C4-2B (cell line): ENCODE measurements around the gene CHMP4A.

Source experiments
- ZFX ChIP-seq: fragments of 450-650 bp; IDR thresholded peaks from 2 replicates; pipeline ENCODE4 v1.6.1; 2017
- TF ChIP-seq, protein P1 (sequence below): fragments of 450-650 bp; conservative IDR thresholded peaks from 2 replicates; pipeline ENCODE4 v1.5.1; 2017; ENCODE audit warnings: mild to moderate bottlenecking

DNA sequence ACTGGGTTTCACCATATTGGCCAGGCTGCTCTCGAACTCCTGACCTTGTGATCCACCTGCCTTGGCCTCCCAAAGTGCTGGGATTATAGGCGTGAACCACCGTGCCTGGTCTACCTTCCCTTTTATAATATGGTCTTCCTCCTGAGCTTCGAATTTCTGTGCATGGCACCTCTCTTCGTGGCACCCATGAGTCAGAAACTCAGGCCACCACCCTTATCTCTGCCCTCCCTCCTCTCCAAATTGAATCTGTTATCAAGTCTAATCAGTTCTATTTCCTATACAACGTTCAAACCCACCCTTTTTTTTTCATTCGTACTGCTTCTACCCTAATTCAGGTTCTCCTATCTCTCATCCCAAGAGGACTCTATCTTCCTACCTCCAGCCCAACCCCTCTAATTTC lies 34.1 kb upstream of the CHMP4A start:
- TF ChIP-seq, protein P1, sequence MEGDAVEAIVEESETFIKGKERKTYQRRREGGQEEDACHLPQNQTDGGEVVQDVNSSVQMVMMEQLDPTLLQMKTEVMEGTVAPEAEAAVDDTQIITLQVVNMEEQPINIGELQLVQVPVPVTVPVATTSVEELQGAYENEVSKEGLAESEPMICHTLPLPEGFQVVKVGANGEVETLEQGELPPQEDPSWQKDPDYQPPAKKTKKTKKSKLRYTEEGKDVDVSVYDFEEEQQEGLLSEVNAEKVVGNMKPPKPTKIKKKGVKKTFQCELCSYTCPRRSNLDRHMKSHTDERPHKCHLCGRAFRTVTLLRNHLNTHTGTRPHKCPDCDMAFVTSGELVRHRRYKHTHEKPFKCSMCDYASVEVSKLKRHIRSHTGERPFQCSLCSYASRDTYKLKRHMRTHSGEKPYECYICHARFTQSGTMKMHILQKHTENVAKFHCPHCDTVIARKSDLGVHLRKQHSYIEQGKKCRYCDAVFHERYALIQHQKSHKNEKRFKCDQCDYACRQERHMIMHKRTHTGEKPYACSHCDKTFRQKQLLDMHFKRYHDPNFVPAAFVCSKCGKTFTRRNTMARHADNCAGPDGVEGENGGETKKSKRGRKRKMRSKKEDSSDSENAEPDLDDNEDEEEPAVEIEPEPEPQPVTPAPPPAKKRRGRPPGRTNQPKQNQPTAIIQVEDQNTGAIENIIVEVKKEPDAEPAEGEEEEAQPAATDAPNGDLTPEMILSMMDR: no peak
- no peak for TF ChIP-seq ZFX
